ENCODE results near the gene ATP1B3.
"Not testable (repeated sequence)": the region's sequence is repeated elsewhere in the genome, so short reads cannot be mapped to it uniquely, and the experiment has no call there.

The ATP1B3 gene

GRCh38 chr3:141909408-141909807 is 33.0 kb downstream of the ATP1B3 start:
- DNase-seq: no peak

GRCh38 chr3:141909986-141910385 is 33.5 kb downstream of the ATP1B3 start:
- not testable (repeated sequence) for DNase-seq

GRCh38 chr3:141913150-141913811 is 36.8 kb downstream of the ATP1B3 start:
- DNase-seq: no peak

GRCh38 chr3:141914311-141914710 is 37.9 kb downstream of the ATP1B3 start:
- DNase-seq: no peak

GRCh38 chr3:141915016-141915415 is 38.6 kb downstream of the ATP1B3 start:
- DNase-seq: no peak

GRCh38 chr3:141915766-141916165 is 39.3 kb downstream of the ATP1B3 start:
- no peak for DNase-seq

GRCh38 chr3:141920701-141921100 is 44.3 kb downstream of the ATP1B3 start:
- DNase-seq: no peak

GRCh38 chr3:141921316-141921715 is 44.9 kb downstream of the ATP1B3 start:
- no peak for DNase-seq

GRCh38 chr3:141925677-141926076 is 49.2 kb downstream of the ATP1B3 start:
- DNase-seq: not testable (repeated sequence)

- DNase-seq: peak in 1 of 14 donors; percentile 5
Observed at GRCh38 chr3:141926929-141927328, 50.5 kb downstream of the ATP1B3 start.

GRCh38 chr3:141928631-141929270 is 52.3 kb downstream of the ATP1B3 start:
- DNase-seq: no peak

- DNase-seq: no peak
Observed at GRCh38 chr3:141929341-141929995, 53.0 kb downstream of the ATP1B3 start.

GRCh38 chr3:141930801-141931200 is 54.4 kb downstream of the ATP1B3 start:
- peak in 1 of 14 donors; percentile 2 for DNase-seq

- DNase-seq: no peak
Observed at GRCh38 chr3:141933421-141934300, 57.2 kb downstream of the ATP1B3 start.

- no peak for DNase-seq
Observed at GRCh38 chr3:141934354-141934753, 57.9 kb downstream of the ATP1B3 start.

- DNase-seq: no peak
Observed at GRCh38 chr3:141938011-141938500, 61.6 kb downstream of the ATP1B3 start.

- no peak for DNase-seq
Observed at GRCh38 chr3:141939759-141940158, 63.3 kb downstream of the ATP1B3 start.

- DNase-seq: peak in 8 of 14 donors; percentile 8 to 96 (median 28)
Observed at GRCh38 chr3:141940194-141940776, 63.8 kb downstream of the ATP1B3 start.

GRCh38 chr3:141941093-141941492 is 64.7 kb downstream of the ATP1B3 start:
- no peak for DNase-seq

GRCh38 chr3:141942006-141942405 is 65.6 kb downstream of the ATP1B3 start:
- DNase-seq: peak in 1 of 14 donors; percentile 2

GRCh38 chr3:141945726-141946485 is 69.5 kb downstream of the ATP1B3 start:
- DNase-seq: peak in 3 of 14 donors; percentile 3 to 87 (median 31)

Data from C1 segment of cervical spinal cord (tissue), 14 donors.